Stimulated activated CD8-positive, alpha-beta memory T cell treated with anti-CD3 and anti-CD28 coated beads, Interleukin-4, amount 100 ng/mL, for 1 hour (primary cell): ENCODE results near the gene MAU2.

ENCODE experiments used
- DNase-seq, 2 donors: peaks; one replicate each; pipeline ENCODE4 v3.0.0-alpha.2; 2020; ENCODE audit warnings: low read depth in 2 of 2, low spot score in 1 of 2

Gene MAU2

DNA sequence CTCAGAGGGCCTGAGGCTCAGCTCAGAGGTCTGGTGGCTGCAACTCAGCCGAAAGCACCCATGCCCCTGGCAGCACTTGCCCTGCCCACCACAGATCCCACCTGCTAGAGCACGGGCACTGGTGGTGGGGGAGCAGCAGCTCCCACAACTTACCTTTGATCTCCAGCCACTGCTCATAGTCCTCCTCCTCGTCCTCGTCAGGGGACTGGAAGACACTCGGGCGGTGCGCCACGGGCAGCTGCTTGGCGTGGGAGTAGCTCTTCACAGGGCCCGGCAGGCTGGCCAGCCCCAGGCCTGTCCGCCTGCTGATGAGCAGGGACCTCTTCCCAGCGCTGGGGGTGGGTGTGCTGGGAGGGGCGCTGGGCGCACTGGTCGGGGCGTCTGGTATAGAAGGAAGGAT, 14.9 kb upstream of the MAU2 start:
- DNase-seq = no peak

DNA sequence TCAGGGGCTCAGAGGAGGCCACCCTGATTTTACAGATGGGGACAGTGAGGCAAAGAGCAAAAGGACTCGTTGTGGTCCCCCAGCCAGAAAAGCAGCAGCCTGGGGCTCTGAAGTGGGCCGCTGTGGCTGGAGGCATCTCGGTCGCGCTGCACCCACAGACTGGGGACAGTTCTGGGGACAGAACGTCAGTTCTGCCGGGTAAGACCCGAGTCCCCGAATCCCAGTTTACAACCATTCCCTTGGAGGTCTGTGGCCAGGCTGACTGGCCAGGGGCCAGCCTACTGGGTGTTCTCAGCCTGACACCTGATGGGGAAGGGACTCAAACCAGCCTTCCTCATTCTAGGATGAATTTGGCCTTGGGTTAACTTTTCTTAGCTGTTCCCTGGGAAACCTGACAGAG, 14.4 kb upstream of the MAU2 start:
- no peak for DNase-seq

DNA sequence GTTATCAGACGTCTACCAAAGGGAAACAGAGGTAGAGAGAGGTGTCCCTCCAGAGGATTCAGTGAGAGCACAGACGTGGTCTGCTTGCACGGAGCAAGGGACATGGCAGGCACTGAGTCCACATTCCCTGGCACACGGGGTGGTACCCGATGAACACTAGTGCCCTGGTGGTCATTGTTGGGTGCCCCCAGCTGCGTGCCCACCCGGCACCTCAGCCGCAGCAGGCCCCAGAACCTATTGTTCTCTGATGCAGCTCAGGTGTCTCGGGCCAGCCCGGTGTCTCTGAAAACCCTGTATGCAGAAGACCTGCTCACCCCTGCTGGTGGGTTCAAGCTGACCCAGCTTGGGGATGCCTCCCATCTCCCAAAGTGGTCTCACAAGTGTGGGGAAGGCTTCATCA, 12.3 kb upstream of the MAU2 start:
- DNase-seq = no peak

DNA sequence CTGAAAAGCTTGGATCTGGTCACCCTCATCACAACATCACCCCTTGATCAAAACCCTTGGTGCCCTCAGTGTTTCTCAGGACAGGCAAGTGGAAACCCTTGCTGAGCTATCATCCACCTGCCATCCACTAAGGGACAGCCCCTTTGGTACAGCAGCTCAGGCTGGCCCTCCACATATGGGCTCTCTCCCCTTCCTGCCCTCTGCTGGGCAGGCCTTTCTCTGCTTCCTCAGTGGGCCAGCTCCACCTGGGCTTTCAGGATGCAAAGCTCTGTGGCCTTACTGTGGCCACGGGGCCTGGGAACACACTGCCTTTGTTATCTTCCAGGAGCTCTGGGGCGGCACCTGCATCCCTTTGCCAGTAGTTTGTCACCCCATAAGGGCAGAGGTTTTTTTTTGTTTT, 5.2 kb upstream of the MAU2 start:
- no peak for DNase-seq

DNA sequence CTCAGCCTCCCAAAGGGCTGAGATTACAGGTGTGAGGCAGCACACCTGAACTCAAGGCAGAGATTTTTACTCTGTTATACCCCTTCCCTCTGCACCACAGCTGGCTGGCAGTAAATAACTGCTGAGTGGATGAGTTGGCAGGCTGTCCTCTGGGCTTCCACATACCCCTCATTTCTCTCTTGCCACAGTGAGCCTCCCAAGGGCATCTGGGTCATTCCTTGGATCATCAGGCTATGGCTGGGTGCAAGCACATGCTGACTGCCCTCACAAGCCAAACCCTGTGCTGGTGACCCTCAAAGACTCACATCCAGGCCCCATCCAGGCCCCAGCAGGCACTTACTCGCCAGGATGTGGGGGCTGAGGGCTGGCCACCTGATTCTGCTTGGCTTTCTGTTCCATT, 4.5 kb upstream of the MAU2 start:
- DNase-seq = no peak

DNA sequence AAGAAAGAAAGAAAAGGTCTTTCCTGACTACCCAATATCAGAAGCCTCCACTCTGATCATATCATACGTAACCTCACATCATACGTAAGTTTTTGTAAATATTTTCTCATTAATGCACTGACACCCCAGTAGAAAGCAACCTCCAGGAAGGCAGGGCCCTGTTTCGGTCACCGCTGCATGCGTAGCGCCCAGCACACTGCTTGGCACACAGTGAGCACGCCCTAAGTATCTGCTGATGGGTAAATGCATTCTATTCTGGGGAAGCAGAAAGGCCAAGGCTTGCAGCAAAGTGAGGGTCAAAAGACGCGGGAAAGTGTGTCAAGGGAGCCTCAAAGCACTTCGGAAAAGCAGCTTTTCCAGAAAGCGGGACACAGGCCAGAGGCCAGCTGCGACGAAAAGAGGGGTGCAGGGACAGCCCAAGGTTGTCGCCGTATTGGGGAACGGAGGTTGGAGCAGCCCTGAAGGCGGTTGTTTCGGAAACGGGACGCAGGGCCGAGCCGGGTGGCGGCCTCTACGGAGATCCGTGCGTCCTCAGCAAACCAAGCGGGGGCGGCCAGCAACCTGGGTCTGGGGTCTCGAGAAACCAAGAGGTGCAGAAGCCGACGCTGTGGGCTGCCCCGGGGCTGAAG, 783 bp upstream of the MAU2 start:
- no peak for DNase-seq

DNA sequence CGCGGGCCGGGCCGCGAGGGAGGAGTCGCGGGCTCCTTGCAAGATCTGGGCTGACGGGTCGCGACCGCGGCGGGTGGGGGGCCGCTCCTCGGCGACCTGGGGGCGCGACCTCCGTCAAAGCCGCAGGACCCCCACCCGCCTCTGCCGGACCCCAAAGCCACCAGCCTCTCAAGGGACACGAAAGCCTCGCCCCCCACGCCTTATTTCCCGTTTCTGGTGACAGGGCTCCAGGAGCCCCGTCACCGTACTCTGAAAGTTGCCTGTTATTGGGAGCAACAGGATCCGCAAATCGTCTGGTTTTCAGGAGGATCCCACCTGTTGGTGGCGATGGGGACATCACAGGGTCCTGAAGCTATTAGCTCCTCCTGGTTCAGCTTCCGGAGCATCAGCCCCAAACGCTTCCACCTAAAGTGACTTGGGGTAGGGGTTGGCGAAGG, 530 bp downstream of the MAU2 start:
- no peak for DNase-seq

DNA sequence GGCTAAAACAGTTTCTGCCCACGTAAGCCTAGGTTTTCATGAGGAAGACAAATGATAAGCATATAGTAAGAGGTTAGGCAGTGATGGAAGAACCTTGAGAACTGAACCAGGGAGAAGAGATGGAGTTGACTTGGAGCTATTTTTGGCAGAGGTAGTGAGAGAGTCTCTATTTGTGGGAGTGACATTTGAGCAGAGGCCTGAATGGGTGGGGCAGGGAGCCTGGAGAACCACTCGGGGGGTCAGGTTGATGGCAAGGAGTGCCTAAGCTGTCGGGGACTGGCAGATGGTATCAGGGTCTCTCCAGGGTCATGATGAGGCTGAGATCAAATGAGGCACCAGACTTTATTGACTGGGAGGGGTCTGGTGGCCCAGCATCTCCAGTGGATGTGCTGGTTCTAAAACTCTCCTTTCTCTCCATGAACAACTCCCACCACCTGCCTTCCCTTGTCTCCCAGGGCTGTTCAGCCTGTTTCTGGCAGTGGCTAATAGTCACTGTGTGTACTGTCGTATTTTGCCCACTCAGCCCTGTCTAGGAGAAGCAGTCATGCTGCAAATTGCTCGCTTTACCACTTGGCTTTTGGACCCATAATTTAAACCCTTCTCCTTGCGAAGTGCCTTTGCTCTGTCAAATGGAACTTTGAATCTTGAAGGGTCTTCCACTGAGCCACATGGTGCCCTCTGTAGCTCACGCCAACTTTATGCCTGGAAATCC, 3.6 kb downstream of the MAU2 start:
- no peak for DNase-seq

DNA sequence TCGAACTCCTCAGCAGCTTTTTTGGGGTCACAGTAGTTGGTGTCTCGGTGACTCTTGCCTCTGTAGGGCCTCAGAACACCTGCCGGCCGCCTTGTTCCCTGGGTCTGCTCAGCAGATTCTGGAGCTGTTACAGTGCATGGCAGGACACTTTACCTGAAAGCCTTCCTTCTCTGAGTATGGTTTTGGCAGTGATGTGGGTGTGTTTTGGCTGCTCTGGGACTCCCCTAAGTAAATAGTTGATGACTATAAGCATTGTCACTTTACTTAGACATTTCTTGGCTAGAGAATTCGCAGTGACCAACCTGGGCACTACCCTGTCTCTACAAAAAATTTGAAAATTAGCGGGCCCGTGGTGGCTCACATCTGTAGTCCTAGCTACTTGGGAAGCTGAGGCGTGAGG, 7.0 kb downstream of the MAU2 start:
- DNase-seq = no peak

DNA sequence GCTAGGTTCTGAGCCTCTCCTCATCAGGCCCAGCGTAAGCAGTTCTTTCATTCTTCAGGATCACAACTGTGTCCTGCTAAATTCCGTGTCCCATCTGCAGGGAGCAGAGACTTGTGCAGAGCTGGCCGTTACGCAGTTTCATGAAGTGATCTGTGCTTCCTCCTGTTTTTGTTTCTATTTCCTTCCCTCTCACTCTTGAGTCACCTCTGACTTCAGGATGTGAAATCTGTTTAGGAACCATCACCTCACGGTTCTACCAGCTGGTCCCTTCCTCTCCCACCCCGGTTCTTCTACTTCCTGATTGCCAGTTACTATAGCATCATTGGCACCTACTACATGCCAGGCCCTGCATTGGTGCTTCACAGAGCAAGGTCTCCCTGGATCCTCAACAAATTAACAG, 8.5 kb downstream of the MAU2 start:
- DNase-seq = no peak

DNA sequence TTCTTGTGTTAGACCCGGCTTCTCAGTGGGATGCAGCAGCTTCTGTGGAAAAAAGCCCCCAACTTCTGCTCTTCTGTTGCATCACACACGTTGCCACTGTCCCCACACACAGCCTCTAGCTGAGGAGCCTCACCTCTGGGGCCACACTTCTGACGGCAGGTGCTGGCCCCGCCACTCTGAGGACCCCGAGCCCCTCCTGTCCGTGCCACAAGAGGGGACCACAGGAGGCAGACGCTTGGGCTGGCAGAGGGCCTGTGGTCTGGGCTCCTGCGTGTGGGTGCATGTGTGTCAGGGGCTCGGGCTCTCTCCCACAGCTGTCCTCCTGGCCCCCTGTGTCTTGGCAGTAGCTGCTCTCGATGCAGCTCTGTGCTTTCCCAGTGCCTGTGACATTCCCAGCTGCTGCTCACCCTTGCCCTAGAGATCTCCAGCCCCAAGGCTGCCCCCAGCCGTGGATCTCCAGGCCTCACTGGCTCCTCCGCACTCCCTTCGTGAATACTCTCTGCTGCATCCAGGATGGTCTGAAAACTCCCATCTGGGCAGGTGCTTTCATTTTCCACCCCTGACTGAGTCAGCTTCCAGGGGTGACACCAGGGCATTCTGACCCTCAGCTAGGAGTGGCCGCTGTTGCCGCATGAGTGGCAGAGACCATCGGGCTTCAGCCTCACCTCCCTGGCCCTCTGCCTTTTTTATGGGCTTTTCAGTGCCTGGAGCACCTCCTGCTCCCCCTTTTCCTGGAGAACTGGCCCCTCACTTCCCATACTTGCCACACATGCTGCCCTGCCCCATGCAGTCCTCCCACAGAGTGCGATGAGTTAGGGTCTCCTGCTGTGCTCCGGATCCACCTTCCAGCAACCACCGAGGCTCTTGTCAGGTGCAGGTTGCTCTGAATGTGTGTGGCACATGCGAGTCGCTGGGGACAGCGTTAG, 13.7 kb downstream of the MAU2 start:
- DNase-seq = no peak

DNA sequence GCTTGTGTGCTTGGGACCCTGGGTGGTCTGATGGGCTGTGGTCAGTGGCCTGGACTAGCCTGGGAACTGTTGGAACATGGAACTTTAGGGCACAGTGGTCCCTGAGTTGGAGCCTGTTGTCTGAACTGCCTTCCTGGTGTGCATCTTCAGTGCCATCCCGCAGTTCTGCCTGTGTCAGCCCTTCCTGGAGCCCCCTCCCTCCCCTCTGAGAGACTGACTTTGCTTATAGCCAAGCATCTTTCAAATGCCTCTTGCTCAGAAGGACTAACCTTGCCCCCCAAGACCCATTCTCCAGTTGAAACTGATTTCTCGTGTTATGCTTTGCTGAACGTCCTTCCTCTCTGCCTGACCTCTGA, 14.3 kb downstream of the MAU2 start:
- DNase-seq = no peak

DNA sequence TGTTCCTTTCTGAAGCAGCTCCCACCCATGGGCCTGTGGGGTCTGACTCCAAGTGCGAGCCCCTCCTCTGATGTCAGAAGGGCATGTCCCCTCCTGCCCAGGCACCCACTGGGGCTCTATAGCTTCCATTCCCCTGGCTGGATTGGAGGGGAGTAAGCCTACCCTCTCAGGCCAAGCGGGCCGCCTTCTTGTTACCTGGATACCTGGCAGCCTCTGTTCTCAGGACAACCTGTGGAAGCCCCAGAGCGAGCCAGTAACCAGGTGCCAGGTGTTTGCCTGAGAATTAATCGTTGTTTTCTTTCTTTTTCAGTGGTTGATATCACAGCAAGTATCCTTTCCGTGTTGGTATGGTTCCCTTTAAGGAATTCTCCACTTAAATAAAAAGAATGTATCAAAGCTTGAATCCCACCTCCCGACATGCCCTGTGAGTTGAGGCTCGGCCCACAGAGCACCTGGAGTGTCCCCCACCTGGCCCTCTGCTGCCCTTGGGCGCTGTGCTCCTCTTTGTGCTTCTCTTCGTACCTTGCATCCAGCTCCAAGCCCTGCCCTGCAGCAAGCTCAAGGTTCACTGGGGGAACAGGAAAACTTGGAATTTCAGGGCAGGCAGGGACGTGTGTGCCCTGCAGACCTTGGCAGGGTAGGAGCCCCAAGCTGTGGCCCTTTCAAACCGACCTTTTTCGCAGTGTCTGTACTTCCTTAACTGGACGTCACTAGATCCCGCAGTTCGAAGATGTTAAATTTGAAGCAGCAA, 15.0 kb downstream of the MAU2 start:
- no peak for DNase-seq

DNA sequence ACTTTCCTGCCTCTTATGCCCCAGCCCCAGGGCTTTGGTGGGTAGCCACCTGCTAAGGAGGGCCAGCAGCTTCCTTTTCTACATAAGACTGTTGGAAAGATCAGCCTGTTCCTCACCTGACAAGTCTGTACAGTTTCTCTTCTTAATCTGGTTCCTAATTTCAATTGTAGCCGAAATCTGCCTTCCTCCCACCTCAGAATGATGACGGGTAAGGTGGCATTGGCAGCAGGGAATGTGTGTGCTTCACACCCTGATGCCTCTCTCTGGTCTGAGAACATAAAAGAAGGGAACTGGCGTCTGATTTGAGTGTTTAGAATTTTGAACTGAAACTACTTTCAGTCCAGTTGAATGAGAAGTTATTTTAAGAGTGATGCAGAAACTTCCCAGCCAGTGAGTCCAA, 16.0 kb downstream of the MAU2 start:
- DNase-seq = no peak

DNA sequence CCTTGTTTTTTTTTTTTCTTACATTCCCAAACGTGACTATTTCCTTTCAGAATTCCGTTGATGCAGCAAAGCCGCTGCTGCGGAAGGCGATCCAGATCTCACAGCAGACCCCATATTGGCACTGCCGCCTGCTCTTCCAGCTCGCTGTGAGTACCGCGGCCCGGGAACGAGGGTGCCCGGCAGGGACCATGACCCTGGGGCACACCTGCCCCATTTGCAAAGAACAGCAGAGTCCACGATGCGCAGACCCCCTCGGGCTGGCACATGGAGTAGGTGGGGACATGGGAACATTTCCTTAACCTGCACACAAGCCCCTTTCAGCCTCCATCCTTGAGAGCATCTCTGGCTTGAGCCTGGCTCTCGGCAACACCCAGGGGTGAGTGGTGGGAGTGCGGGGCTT, 16.5 kb downstream of the MAU2 start:
- DNase-seq = no peak

DNA sequence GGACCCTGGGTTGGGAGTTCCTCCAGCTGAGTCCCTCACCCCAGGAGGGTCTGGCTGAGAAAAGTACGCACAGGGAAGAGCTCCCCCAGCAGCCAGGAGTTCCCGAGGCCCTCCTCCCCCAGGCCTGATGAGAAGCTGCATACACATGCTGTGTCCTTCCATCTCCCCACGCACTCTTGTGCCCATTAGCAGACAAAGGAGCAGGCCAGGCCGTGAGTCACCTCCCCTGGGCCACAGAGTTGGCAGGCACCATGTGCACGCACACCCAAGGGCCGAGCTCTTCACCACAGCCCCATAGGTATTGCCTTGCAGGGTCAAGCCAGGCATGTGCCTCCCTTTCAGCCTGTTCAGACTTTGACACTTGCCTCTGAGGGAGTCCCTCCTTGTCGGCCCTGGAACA, 17.5 kb downstream of the MAU2 start:
- DNase-seq = no peak

DNA sequence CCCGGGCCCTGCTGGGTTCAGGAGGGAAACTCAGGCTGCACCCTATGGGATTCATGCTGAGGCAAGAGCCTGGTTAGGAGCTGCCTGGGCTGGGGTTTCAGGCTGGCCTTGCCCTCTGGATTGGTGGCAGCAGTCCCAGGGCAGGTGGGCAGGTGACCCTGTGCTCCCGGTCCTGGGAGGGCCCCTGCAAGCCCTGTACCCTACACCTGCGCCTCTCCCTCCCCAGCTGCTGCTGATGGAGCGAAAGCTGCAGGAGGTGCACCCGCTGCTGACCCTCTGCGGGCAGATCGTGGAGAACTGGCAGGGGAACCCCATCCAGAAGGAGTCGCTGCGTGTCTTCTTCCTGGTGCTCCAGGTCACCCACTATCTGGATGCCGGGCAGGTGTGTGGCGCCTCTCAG, 20.4 kb downstream of the MAU2 start:
- DNase-seq = no peak

DNA sequence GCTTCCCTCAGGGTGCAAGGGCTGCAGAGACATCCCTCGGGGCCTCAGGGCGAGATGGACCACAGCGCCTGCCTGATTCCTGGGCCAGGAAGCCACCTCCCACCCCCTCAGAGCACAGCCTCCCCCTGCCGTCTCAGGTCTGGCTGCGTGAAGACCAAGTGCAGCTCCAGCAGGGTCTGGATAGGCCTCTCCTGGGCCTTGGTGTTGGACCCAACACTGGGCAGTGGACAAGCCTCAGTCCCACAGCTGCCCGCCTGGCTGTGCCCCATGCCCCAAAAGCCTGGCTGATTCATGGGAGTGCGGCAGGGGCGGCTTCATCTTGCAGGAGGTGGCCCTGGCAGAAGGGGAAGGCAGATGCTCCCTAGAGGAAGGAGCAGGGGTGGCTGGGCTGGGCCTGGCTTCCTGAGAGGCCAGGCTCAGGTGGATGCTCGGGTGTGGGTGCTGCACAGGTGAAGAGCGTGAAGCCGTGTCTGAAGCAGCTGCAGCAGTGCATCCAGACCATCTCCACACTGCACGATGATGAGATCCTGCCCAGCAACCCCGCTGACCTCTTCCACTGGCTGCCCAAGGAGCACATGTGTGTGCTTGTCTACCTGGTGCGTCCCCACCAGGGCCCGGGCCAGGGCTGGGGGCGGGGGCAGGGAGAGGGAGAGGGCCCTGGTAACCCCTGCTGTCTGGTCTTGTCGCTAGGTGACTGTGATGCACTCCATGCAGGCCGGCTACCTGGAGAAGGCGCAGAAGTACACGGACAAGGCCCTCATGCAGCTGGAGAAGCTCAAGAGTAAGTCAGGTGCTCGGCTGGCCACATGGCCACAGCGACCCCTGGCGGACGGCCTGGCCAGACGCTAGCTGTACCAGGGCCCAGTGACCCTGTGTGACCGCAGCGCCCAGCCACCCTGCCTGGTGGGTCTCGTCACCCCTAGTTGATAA, 21.7 kb downstream of the MAU2 start:
- no peak for DNase-seq

DNA sequence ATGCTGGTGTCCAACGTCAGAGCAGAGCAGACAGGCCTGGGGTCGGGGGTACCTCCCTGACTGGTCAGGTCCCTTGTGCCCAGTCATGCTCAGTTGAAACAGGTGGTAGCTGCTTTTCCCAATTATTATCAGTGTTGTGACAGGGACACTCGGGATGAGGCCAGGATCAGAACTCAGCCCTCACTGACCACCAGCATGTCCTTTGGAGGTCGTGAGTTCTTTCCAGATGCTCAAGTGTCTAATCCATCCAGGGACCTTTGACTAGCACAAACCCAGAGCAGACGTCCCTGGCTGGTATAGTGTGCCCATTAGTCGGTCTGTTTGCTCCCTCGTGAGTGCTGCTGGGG, 22.4 kb downstream of the MAU2 start:
- no peak for DNase-seq

DNA sequence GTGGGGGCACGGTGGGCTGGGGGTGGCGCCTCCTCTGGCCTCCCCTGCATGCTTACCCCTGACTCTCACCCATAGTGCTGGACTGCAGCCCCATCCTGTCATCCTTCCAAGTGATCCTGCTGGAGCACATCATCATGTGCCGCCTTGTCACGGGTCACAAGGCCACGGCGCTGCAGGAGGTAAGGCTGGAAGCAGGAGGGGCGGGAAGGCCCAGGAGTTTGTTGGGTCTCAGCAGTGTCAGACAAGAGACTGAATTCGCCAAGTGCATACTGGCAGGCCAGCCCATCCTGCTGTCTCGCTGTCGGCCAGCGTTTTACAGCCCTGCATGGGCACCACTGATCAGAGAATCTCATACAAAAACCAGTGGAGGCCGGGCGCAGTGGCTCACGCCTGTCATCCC, 23.1 kb downstream of the MAU2 start:
- DNase-seq = no peak

DNA sequence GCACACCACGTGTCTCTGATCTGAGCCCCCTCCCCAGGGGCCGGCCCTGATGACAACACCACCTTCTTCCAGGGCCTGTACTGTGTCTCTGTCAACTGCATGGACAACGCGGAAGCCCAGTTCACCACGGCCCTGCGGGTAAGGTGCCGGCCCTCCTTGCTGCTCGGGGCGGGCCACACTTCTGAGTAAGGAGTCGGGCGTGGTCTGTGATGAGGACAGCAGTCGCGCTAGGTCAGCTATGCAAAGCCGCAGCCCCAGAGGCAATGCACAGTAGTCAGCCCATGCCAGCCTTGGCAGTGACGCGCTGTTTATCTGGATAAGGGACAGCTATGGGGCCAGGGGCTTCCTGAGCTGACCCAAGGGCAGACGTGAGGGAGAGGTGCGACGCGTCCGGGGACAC, 24.6 kb downstream of the MAU2 start:
- DNase-seq = no peak
